GM21515 (cell line): ENCODE data around the gene SKA3.

ENCODE experiments used
- ATAC-seq: cut with Tn5 transposase; IDR thresholded peaks from one replicate; pipeline ENCODE4 v1.9.1; 2021; ENCODE audit not compliant: unreplicated experiment

The SKA3 gene

GRCh38 chr13:21117104-21117809, 59.1 kb downstream of the SKA3 start:
- ATAC-seq = no peak

GRCh38 chr13:21116141-21116540, 60.2 kb downstream of the SKA3 start:
- ATAC-seq = no peak

- no peak for ATAC-seq
These were observed 61.1 kb downstream of the SKA3 start for GRCh38 chr13:21115231-21115630.

- no peak for ATAC-seq
These were observed 64.8 kb downstream of the SKA3 start for GRCh38 chr13:21111546-21111945.

GRCh38 chr13:21109168-21109567, 67.2 kb downstream of the SKA3 start:
- ATAC-seq = no peak

GRCh38 chr13:21106089-21106488, 70.3 kb downstream of the SKA3 start:
- ATAC-seq = no peak

GRCh38 chr13:21104199-21105019, 71.9 kb downstream of the SKA3 start:
- no peak for ATAC-seq
